Upper lobe of left lung (tissue), 6 donors: ENCODE data around the gene SCN1B. TPM values are rescaled to one million over a fixed set of nuclear protein-coding genes. Genes with fewer than 3 reads are reported as not detected.
A peak's percentile ranks its signal among the peaks of the same experiment; 100 is the strongest.

Experiments used
- ATAC-seq, 2 donors: fragments of 200-7000 bp; cut with Tn5 transposase; one replicate each; pipeline ENCODE4 v1.9.1; 2022; ENCODE audit warnings: mild to moderate bottlenecking in 2 of 2, moderate library complexity in 2 of 2; ENCODE audit not compliant: low FRiP score in 2 of 2
- DNase-seq, 2 donors: peaks; one replicate each; pipeline ENCODE4 v3.0.0-alpha.2; 2019 to 2020
- H3K27ac ChIP-seq, 4 donors: fragments of 200-600 bp; sonication (generic); one replicate each; pipeline ENCODE4 v1.5.1; 2016 to 2019
- H3K27me3 ChIP-seq, 4 donors: fragments of 200-600 bp; sonication (generic); one replicate each; pipeline ENCODE4 v1.5.1; 2017 to 2019
- H3K36me3 ChIP-seq, 4 donors: fragments of 200-600 bp; sonication (generic); one replicate each; pipeline ENCODE4 v1.5.1; 2016 to 2019
- H3K4me1 ChIP-seq, 4 donors: fragments of 200-600 bp; sonication (generic); one replicate each; pipeline ENCODE4 v1.5.1; 2018 to 2019
- H3K4me3 ChIP-seq, 4 donors: fragments of 200-600 bp; sonication (generic); one replicate each; pipeline ENCODE4 v1.5.1; 2017 to 2019; ENCODE audit warnings: mild to moderate bottlenecking in 2 of 4, moderate library complexity in 1 of 4
- H3K9me3 ChIP-seq, 4 donors: fragments of 200-600 bp; sonication (generic); one replicate each; pipeline ENCODE4 v1.5.1; 2018 to 2019
- CTCF ChIP-seq, 6 experiments: fragments of 450-650 bp in 4 of 6; fragments of 200-600 bp in 2 of 6; sonication (generic) in 2 of 6; IDR thresholded peaks; one replicate each; pipeline ENCODE4 v1.5.1; 2016 to 2019; ENCODE audit warnings: antibody characterized with exemption in 6 of 6
- EP300 ChIP-seq, 4 donors: sonication (generic); formaldehyde crosslinking; IDR thresholded peaks; one replicate each; pipeline ENCODE4 v1.5.1; 2017; ENCODE audit warnings: antibody characterized with exemption in 4 of 4, control low read depth in 2 of 4
- POLR2A ChIP-seq, 4 donors: fragments of 450-650 bp; IDR thresholded peaks; one replicate each; pipeline ENCODE4 v1.5.1; 2016 to 2017; ENCODE audit warnings: antibody characterized with exemption in 4 of 4, mild to moderate bottlenecking in 2 of 4
- POLR2AphosphoS5 ChIP-seq, 2 donors: sonication (generic); formaldehyde crosslinking; IDR thresholded peaks; one replicate each; pipeline ENCODE4 v1.5.1; 2017; ENCODE audit warnings: antibody characterized with exemption in 2 of 2
- WGBS, 2 donors: methylation state at CpG; one replicate each; pipeline ENCODE4 v1.1.5; 2017 to 2018; 5-methylcytosine and 5-hydroxymethylcytosine counted together
- total RNA-seq, 6 donors: library from RNA; depleted of rRNA in 4 of 6; stranded (reverse); fragments of >200 nt in 4 of 6; gene quantifications; one replicate each; pipeline versions ENCODE4 v1.1.0 to v1.2.1, GENCODE V29; 2016 to 2021
- donor health status: DM: no; HTN: no; CAD: no; lungs with moderate emphysema.
- donor health status: DM: no; HTN: yes; CAD: no; lungs with severe emphysema.

Gene SCN1B
- total RNA-seq, 6 donors from 2014 or later = 2.9 to 13.1 (median 6.9) TPM

DNA sequence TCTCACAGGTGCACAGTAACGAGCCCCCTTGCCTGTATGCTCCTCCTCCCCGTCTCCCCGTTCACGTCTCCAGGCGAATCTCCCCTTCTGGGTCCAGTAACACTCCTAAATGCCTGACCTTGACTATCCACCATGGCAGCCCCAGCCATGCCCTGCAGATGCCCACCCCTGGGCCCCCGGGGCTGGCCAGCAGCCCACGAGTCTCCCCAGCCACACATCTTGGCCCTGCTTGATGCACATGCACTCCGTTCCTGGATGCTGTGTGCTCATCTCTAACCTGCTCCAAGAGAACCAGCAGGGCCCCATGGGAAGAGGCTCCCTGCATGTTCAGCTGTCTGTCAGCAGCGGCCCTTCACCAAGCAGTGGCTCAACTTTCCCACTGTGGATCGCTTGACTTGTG is 43.2 kb downstream of the SCN1B start:
- peak in 1 of 2 donors; percentile 63 for DNase-seq
- ATAC-seq = peak in 1 of 2 donors; percentile 2
- 83 to 88% methylated on average over 9 to 10 of the region's 10 CpGs for WGBS, 2 donors
- H3K9me3 ChIP-seq = peaks cover 4 to 7% (median 5%) of the 10 kb centered on the region in 4 donors
- no peak for TF ChIP-seq POLR2A (IDR thresholded peaks at IDR 0.05)
- no peak for TF ChIP-seq CTCF (IDR thresholded peaks at IDR 0.05)
- TF ChIP-seq POLR2AphosphoS5 (IDR thresholded peaks at IDR 0.05) = no peak
- no peak for TF ChIP-seq EP300 (IDR thresholded peaks at IDR 0.05)
- no peaks in the 10 kb centered on the region for H3K36me3 ChIP-seq
- no peak overlapping the region for H3K27ac ChIP-seq
- no peaks in the 10 kb centered on the region for H3K4me1 ChIP-seq
- no peak overlapping the region for H3K4me3 ChIP-seq
- no peaks in the 10 kb centered on the region for H3K27me3 ChIP-seq

DNA sequence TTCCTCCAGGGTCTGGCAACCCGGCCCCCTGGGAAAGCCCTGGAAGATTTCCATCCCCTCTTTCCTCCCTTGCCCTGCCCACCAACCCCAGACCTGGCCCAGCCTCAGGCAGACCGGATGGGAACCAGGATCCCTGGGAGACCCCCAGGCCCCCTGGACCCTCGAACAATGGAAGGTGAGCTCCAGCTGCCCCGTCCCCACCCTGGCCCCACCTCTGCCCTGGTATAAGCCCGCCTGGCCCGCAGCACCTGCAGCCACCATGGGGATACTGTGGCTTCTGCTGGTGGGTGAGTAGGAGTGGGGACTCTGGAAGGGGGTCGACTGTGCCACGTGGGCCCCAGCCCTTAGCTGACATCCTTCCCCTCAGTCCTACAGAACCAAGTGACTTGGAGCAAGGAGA is 43.7 kb downstream of the SCN1B start:
- H3K4me1 ChIP-seq = no peaks in the 10 kb centered on the region
- ATAC-seq (no peak), DNase-seq (peak in 1 of 2 donors; percentile 41)
- H3K4me3 ChIP-seq = no peak overlapping the region
- H3K27ac ChIP-seq = no peak overlapping the region
- H3K27me3 ChIP-seq = no peaks in the 10 kb centered on the region
- 80 to 82% methylated on average over 3 to 8 of the region's 8 CpGs for WGBS, 2 donors
- no peaks in the 10 kb centered on the region for H3K36me3 ChIP-seq
- peaks cover 4 to 7% (median 5%) of the 10 kb centered on the region in 4 donors for H3K9me3 ChIP-seq
- no peak for TF ChIP-seq POLR2A (IDR thresholded peaks at IDR 0.05)
- TF ChIP-seq POLR2AphosphoS5 (IDR thresholded peaks at IDR 0.05) = no peak
- no peak for TF ChIP-seq CTCF (IDR thresholded peaks at IDR 0.05)
- TF ChIP-seq EP300 (IDR thresholded peaks at IDR 0.05) = no peak

- WGBS, 2 donors = 89 to 91% methylated on average over 18 to 21 of the region's 21 CpGs
These were observed 44.3 kb downstream of the SCN1B start for GRCh38 chr19:35074426-35075201.

GRCh38 chr19:35075202-35076025 is 45.1 kb downstream of the SCN1B start:
- WGBS, 2 donors = 90 to 91% methylated on average over 14 to 19 of the region's 21 CpGs
- Histone ChIP-seq H3K27ac (no peak overlapping the region), H3K4me3 (no peak overlapping the region), H3K9me3 (peaks cover 3 to 4% (median 4%) of the 10 kb centered on the region in 4 donors), H3K27me3 (no peaks in the 10 kb centered on the region), H3K4me1 (no peaks in the 10 kb centered on the region), H3K36me3 (no peaks in the 10 kb centered on the region)
- DNase-seq (peak in 1 of 2 donors; percentile 61), ATAC-seq (no peak)
- TF ChIP-seq POLR2AphosphoS5 (IDR thresholded peaks at IDR 0.05) (no peak), CTCF (IDR thresholded peaks at IDR 0.05) (no peak), POLR2A (IDR thresholded peaks at IDR 0.05) (no peak), EP300 (IDR thresholded peaks at IDR 0.05) (no peak)

More at GRCh38 chr19:35074426-35075201, 44.3 kb downstream of the SCN1B start:
- H3K27me3 ChIP-seq = no peaks in the 10 kb centered on the region
- DNase-seq = peak in 1 of 2 donors; percentile 55
- H3K4me1 ChIP-seq = no peaks in the 10 kb centered on the region
- no peak for ATAC-seq
- no peak overlapping the region for H3K4me3 ChIP-seq
- no peaks in the 10 kb centered on the region for H3K36me3 ChIP-seq
- peaks cover 4 to 7% (median 5%) of the 10 kb centered on the region in 4 donors for H3K9me3 ChIP-seq
- H3K27ac ChIP-seq = no peak overlapping the region
- TF ChIP-seq POLR2A (IDR thresholded peaks at IDR 0.05) (no peak), EP300 (IDR thresholded peaks at IDR 0.05) (no peak)

- Histone ChIP-seq H3K4me3 (no peak overlapping the region), H3K27me3 (no peaks in the 10 kb centered on the region), H3K9me3 (no peaks in the 10 kb centered on the region), H3K36me3 (no peaks in the 10 kb centered on the region), H3K4me1 (no peaks in the 10 kb centered on the region), H3K27ac (no peak overlapping the region)
- WGBS, 2 donors = 72 to 100% methylated on average over 2 to 4 of the region's 6 CpGs
- TF ChIP-seq POLR2AphosphoS5 (IDR thresholded peaks at IDR 0.05) = no peak
- TF ChIP-seq CTCF (IDR thresholded peaks at IDR 0.05) = no peak
- TF ChIP-seq POLR2A (IDR thresholded peaks at IDR 0.05) = no peak
- no peak for TF ChIP-seq EP300 (IDR thresholded peaks at IDR 0.05)
- DNase-seq = no peak
- no peak for ATAC-seq
These were observed 45.7 kb downstream of the SCN1B start for GRCh38 chr19:35076026-35076370.
